Kidney capillary endothelial cell (primary cell): ENCODE results near the gene GANAB.
"Not testable (repeated sequence)": the region's sequence is repeated elsewhere in the genome, so short reads cannot be mapped to it uniquely, and the experiment has no call there.

ENCODE experiments used
- DNase-seq: peaks from one replicate; pipeline ENCODE4 v3.0.0-alpha.2; 2018; ENCODE audit warnings: low spot score

The GANAB gene

DNA sequence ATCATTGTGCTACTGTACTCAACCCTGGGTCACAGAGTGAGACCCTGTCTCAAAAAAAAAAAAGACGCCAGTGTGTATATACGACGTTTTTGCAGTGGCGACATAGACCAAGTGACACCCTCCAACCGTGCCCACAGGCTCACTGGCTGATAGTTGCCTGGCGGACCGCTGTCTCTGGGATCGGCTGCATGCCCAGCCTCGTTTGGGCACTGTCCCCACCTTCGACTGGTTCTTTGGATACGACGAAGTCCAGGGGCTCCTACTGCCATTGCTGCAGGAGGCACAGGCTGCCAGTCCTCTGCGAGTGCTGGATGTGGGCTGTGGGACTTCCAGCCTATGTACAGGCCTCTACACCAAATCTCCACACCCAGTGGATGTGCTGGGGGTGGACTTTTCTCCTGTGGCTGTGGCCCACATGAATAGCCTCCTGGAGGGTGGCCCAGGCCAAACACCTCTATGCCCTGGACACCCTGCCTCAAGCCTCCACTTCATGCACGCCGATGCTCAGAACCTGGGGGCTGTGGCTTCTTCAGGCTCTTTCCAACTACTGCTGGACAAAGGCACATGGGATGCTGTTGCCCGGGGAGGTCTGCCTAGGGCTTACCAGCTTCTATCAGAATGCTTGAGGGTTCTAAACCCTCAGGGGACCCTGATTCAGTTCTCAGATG lies 20.0 kb upstream of the GANAB start:
- no peak for DNase-seq

DNA sequence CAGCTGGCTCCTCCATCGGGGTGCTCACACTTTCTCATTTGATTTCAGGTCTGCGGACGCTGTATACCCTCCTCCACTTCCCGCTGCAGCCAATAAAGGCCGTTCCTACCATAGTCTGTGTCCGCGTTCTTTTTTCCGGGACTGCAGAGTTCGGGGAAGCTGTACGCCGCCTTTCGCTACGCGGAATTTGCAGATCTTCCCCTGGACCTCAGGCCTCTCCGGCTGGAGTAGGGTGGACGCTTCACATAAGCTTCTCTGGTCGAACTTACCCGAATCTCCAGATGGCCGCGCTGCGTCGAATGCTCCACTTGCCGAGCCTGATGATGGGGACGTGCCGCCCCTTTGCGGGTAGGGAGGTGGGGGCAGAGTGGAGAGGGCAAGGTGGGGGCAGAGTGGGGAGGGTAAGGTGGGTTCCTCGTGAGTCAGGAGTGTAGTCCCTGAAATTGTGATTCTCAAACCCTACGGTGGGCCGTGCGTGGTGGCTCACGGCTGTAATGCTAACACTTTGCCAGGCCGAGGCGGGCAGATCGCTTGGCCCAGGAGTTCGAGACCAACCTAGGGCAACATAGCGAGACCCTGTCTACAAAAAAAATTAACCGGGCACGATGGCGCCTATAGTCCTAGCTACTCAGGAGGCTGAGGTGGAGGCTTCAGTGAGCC lies 19.3 kb upstream of the GANAB start:
- DNase-seq, result no peak

DNA sequence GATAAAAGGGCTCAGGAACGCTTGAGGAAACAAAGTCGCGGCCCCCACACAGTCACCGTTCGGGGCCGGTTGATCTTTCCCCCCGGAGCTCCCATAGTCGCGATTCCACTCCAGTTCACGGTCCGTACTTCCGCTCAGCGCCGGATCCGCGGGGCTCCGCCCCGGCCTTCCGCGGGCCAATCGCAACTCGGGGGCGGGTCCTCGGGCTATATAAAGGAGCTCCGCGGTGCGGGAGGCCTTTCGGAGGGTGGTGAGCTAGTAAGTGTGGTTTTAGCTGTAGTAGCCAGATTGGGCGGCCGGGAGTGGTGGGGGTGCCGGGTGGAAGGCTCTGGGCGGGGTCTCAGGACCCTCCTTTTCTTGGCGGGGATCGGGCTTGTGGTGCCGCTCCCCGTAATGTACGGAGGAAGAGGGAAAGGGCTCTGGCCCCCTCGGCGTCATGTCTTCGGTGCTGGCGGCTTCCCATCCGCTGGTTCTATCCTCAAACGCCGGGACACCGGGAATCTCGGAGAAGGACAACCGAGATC lies 18.7 kb upstream of the GANAB start, which contains the start of the genes C11orf98 and CSKMT:
C11orf98 (minus strand) TSS at position 136 of the 524 bp plus-strand sequence; CDS start at position 95, 41 bp downstream.
CSKMT (plus strand) TSS at position 238 of the 524 bp plus-strand sequence. CDS start 568 bp downstream, outside the sequence.
- peak; percentile 90 for DNase-seq

DNA sequence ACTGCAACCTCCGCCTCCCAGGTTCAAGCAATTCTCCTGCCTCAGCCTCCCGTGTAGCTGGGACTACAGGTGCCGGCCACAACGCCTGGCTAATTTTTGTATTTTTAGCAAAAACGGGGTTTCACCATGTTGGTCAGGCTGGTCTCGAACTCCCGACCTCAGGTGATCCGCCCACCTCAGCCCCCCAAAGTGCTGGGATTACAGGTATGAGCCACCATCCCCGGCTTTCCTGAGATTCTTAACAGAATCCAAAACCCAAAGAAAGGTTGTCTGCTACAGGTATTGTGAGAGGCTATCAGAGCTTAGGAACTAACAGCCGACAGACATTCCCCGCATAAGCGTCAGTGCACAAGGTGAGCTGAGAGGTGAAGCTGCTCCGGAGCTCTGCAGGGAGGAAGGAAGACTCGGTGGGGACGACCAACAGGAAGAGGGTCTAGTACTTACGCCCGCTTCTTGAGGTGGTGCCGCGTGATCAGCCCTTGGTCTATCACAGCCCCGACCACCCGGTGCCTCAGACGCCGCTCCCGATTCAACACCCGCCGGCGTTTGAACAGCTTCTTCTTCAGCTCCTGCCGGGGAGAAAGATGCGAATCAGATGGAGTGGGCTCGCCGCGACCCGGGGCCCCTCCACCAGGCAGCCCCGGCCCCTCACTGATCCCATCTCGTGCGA lies 18.1 kb upstream of the GANAB start:
- no peak for DNase-seq

DNA sequence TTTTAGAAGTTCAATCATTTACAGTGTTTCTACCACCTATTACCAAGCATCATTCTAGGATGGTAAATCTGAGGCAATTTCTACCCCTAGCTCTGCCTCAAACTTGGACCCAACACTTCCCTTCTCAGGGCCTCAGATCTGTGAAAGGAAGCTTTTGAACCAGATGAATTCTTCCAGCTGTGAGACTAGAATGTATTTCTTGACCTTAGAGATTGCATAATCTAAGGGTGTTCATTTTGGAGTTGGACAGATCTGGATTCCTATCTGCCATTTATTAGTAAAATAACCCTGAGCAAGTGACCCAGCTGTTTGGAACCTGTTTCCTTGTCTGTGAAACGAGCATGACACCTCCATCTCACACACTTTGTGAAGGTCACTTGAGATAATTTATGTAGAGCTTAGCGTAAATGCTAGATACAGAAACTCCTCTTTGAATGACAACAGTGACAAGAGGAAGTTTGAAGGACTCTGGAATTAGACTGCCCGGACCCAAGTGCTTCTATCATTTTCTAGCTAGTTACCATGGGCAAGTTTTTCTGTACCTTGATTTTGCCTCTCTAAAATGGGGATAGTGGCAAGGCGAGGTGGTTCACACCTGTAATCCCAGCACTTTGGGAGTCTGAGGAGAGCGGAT lies 10.5 kb upstream of the GANAB start:
- no peak for DNase-seq

DNA sequence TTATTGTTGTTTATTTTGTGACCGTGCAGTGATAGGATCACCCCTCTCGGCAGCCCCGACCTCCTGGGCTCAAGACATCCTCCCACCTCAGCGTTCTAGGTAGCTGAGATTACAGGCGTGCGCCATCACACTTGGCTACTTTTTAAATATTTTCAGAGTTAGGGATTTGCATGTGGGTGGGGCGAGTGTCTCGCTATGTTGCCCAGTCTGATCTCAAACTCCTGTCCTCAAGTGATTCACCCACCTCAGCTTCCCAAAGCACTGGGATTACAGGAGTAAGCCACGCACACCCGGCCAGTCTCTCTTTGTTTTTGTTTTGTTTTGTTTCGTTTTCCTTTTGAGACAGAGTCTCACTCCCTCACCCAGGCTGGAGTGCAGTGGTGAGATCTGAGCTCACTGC lies 7.9 kb upstream of the GANAB start:
- DNase-seq, result no peak

DNA sequence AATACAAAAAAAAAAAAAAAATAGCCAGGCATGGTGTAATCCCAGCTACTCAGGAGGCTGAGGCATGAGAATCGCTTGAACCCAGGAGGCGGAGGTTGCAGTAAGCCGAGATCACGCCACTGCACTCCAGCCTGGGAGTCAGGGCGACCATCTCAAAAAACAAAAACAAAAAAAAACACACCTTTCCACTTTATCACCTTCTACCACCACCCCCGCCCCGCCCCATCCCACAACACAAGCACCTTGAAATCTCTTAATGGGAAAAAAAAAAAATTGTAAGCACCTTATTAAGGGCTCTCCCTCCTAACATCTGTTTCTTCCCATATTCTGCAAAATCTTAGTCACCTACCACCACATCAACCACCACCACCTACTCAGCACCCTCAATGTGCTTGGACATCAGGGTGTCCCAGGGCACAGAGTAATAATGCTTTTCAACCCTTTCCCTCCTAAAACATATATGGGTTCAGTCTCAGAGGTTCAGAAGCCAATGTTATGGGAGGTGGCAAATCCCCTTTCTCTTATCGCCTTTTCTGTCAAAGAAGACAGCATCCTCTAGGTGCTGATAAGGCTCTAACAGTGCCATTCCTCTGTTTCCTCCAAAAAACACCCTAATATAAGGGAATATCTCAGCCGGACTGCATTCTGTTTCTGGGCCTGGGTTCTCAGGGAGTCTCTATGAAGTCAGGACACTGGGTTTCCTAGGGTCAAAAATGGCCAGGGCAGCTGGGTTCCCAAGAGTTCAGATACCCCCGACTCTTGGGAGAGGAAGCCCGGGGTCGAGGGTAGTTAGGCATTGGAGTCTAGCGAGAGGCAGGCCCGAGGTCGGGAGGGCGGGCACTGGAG lies 6.0 kb upstream of the GANAB start:
- no peak for DNase-seq

DNA sequence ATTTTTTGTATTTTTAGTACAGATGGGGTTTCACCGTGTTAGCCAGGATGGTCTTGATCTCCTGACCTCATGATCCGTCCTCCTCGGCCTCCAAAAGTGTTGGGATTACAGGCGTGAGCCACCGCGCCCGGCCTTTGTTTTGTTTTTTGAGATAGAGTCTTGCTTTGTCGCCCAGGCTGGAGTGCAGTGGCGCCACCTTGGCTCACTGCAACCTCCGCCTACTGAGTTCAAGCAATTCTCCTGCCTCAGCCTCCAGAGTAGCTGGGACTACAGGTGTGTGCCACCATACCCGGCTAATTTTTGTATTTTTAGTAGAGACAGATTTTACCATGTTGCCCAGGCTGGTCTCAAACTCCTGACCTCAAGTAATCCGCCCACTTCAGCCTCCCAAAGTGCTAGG lies 3.9 kb upstream of the GANAB start:
- not testable (repeated sequence) for DNase-seq

DNA sequence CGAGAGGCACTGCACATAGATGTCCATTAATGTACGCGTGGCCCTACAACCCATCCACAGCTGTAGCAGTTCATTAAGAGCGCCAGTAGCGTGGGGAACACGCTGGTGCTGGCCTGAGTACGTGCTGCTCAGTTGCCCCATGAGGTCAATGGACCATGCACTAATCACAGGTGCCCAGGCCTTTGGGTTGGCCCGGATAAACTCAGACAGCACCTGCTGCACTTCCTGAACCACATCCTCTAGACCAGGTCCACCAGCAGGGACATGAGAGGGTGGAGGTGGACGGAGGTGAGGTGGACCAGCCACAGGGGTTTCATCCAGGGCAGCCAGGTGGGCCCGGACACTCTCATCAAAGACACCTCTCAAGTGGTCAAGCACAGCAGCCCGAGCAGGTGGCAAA lies 3.1 kb upstream of the GANAB start:
- no peak for DNase-seq

DNA sequence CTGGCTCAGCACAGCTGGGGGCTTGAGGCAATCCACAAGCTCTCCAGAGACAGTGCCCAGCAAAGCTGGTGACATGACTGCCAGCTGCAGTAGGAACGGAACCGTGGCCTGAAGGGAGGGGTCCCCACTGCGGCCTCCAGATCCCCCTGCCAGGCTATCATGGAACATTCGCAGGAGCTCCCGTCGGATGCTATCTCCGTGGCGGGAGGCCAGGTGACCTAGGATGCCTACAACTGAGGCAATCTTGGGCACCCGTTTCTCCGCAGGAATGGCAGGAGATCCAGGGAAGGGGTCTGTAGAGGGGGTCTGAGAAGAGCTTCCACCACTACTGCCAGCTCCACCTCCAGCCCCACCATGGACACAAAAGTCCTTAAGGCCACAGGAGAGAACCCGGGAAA lies 2.6 kb upstream of the GANAB start:
- no peak for DNase-seq

DNA sequence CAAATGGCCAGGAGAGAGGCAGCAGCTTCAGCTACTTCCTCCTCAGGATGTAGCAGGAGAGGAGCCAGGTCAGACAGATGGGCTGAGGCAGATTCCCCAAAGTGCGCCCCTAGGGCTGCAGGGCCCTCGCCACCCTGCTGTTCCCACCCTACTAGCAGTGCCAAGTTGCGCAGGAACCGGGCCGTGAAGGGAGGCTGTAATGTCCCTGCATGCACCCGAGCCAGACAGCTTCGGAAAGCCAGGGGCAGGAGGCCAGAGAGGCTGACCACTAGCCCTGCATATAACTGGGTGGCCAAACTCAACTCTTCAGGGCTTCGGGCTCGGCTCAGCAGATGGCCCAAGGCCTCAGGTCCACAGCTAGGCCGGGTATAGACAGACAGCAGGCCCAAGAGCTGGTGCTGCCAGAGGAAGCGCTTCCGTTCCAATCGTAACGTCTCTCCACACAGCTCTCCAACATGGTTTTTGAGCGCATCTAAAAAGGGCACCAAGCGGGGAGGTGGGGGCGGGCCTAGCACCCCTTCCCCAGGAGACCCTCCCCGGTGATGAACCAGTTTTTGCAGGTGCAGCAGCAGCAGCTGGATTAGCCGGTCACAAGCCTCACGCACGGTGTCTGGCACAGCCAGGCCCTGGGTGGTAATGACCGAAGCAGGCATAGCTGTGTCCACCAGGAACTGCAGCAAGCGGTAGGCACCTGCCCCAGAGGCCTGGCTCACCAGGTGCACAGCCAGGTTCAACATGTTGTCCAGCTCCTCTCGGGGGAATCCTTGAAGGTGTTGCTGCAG lies 2.0 kb upstream of the GANAB start:
- DNase-seq, result no peak

DNA sequence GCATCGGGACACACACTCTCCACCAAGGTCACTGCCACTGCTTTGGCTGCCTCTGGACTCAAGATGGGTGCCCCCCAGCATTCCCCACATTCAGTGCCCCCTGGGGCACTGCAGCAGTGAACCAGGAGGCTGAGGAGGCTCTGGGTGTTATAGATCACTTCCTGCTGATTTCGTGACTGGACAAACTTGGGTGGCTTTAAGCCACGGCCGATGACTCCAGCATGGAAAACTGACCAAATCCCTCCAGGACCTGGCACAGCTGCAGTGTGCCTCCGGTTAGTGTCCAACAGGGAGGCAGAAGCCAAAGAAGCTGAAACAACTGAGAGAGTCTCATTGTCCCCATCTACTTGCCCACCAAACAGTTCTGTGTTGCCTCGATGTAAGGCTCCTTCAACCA lies 1.2 kb upstream of the GANAB start:
- DNase-seq, result no peak

DNA sequence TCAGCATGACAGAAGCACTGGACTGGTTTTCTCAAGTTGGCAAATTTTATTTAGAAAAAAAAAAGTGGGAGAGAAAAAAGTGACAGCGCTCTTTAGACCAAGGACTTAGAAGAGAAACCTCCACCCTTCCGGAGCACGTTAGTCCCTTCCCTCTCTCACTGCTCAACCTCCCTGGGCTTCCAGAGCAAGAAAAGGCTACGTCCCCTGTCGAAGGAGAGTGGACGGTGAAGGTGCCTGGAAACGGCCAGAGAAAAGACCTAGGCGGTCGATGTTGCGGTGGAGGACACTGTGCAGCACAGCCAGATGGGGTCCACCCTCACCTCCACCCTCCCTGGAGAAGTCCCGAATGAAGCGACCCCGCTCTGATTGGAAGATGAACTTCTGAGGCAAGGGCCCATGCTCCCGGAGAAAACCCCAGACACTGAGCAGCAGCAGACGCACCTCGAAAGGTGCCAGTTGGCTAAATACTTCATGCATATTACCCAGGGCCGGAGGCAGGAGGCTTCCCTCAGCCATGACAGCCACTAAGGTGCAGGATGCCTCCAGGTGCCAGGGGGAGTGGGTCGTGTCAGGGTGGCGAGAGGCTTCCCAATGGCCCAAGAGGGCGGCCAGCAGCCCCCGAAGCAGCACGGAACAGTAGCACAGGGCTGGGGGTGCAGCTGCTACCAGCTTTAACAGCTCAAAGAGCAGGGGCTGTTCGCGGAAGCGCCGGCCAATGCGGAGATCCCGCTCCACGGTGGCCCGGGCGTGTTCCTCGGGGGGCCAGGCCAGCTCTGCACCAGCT lies 604 bp upstream of the GANAB start:
- DNase-seq, result no peak

DNA sequence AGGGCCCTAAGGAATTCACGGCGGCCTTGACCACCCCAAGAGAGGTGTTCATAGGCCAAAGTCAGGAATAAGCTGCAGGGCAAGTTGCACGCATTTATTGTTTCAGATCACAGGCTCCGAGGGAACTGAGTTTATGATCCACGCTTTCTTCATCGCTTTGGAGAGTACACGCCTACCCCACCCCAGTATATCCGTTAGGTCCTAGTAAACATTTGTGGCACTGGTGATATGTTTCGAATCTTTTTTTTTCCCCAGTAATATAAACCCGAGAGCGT lies 805 bp downstream of the GANAB start:
- DNase-seq, result no peak

DNA sequence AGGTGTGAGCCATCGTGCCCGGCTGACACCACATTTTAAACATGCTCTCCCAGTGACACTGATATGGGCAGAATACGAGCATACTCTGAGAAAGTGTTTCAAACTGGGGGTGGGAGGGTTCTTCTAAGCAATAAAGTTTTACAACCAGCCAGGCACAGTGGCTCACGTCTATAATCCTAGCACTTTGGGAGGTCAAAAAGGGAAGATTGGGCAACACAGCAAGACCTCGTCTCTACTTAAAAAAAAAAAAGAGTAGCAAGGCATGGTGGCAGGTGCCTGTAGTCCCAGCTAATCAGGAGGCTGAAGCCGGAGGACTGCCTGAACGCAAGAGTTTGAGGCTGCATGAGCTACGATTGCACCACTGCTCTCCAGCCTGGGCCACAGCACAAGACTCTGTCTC lies 2.2 kb downstream of the GANAB start:
- no peak for DNase-seq

DNA sequence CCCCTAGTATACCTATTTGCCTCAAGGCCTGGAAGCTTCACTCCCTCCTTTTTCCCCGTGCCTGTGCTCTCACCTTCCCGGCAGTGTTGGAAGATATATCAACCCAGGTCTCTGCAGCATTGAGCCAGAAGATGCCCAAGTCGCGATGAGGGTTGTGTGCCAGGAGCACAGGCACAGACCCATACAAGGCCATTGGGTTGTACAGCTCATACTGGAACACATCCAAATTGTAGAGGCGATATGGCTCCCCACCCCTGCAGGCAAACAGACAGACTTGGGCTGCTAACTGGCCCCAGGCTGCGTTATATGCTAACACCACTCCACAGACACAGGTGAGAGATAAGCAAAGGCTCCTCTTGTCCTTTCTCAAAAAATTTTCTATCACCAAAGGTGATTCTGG lies 13.9 kb downstream of the GANAB start:
- DNase-seq, result no peak

DNA sequence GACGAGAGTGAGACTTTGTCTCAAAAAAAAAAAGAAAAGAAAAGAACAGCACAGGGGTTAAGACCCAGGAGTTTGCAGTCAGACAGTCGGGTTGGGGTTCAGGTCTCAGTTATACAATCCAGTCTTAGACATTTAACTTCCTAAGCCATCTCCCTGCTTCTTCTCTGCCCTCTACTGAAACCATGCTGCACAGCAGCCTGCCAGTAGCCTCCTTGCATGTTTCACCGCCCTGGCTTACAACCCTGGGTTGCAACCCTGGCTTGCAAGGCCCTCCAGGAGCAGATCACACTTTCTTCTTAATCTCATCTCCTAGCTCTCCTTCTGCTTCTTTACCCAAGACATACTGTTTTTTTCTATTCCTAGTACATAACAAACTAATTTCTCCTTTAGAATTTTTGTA lies 18.7 kb downstream of the GANAB start:
- no peak for DNase-seq

DNA sequence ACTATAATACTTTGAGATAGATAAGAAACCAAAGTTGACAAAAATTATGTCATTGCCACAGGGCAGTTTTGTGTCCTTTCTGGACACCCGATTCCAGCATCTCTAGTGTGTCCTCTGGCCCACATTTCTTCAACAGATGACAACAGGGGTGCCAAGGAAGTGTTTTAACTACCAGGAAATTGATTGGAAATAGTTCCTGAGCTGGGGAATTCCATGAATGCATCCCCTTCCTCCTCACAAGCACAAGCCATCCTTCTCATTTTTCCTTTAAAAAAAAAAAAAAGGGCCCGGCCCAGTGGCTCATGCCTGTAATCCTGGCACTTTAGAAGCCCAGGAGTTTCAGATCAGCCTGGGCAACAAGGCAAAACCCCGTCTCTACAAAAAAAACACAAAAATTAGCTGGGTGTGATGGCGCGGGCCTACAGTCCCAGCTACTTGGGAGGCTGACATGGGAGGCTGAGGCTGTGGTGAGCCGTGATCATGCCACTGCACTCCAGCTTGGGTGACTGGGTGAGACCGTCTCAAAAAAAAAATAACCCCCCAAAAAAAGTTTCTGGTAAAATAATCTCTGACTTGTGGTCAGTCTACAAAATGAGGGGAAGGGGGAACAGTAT lies 23.8 kb downstream of the GANAB start:
- DNase-seq, result no peak

DNA sequence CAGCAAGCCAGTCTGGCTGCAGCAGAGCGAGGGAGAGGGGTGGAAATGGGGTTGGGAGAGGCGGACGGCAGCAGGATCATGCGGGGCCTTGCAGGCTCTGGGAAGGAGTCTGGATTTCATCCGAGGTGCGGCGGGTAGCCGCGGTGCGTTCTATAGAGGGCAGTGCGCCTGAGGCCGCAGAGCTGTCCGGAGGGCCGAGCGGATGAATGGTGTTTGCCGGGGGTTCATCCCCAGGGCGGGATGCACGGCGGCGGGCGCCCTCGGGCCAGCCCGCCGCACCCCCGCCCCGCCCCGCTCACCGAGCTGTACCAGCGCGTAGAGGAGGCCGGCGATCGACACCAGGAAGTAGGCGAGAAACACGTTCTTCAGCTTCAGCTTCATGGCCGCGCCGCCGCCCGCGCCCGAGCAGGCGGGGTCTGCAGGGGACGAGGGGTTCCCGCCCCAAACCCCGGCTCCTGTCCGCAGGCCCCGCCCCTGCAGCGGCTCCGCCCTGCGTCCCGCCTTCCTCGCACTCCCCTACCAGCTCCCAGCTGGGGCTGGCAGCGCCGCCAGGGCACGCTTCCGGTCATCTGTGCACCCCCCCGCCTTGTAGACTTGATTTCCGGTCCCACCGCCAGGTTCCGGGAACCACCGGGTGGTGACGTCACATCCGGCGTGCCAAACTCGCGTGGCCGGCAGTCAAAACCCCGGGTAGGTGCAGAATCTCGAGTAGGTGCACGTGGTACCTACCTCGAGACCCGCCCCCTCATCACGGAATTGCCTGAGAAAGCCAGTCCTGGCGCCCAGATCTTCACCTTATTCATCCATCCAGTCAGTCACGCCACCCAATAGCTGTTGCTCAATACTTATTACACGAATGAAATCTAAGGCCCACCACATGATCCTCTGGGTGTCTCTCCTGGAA lies 24.6 kb downstream of the GANAB start, which contains the start of gene B3GAT3:
B3GAT3 (minus strand) TSS at position 420 of the 904 bp plus-strand sequence; CDS start at position 381, 39 bp downstream.
- peak; percentile 91 for DNase-seq
